K562 (cell line): Measurements from ENCODE around the gene PRR5. TPM values are rescaled to one million over a fixed set of nuclear protein-coding genes. Genes with fewer than 3 reads are reported as not detected.

Experiments used
- ATAC-seq: fragments of 200-7000 bp; cut with Tn5 transposase; 3 replicates; pipeline ENCODE4 v1.9.1; 2020; ENCODE audit warnings: moderate library complexity
- BruUV-seq: library from RNA; stranded (reverse); fragments of 400-500 nt; replicated peaks from 2 replicates; lab custom pipeline; 2021; lab: Mats Ljungman, UMichigan
- CTCF ChIA-PET: fragments of 300-600 bp; formaldehyde crosslinking; extraction: SDS; loops from one replicate; lab custom pipeline; 2021; ENCODE audit warnings: low intra/inter-chr PET ratio; lab: Yijun Ruan, JAX
- POLR2A ChIA-PET: fragments of 300-600, 350-650 bp; sonication (Branson Sonifier 250); formaldehyde crosslinking; extraction: SDS; loops from one replicate; lab custom pipeline; 2021; ENCODE audit warnings: antibody characterized with exemption, inconsistent platforms; lab: Yijun Ruan, JAX
- DNase-seq, 4 experiments: peaks; one replicate each; pipeline versions ENCODE4 v3.0.0 to v3.0.0-alpha.2; 2011 to 2018; ENCODE audit warnings: low spot score in 3 of 4, mixed read lengths in 3 of 4; ENCODE audit errors: extremely low read depth in 1 of 4
- FAIRE-seq: peaks from 2 replicates; lab custom pipeline; 2011; peaks lifted over from hg19 to GRCh38; lab: Jason Lieb, UNC
- H2AFZ ChIP-seq: 2 replicates; pipeline ENCODE4 v1.6.0; 2011; ENCODE audit warnings: low read depth, low read length, control low read depth, inconsistent platforms
- H3K27ac ChIP-seq: fragments of 200-600 bp; 3 replicates; pipeline ENCODE4 v1.8.0; 2011; ENCODE audit warnings: low read depth, mild to moderate bottlenecking, control low read depth, inconsistent platforms, low read length, moderate library complexity, mixed read lengths; ENCODE audit errors: extremely low read depth
- H3K27me3 ChIP-seq, 2 experiments: fragments of 300-600 bp in 1 of 2; 2 replicates in 1 of 2; 3 replicates in 1 of 2; pipeline versions ENCODE4 v1.6.0 to v1.8.0; 2011; ENCODE audit warnings: inconsistent platforms in 2 of 2, low read length in 2 of 2, mild to moderate bottlenecking in 1 of 2, mixed read lengths in 1 of 2, moderate library complexity in 1 of 2; ENCODE audit not compliant: control insufficient read depth in 2 of 2, insufficient read depth in 2 of 2
- H3K36me3 ChIP-seq: fragments of 300-600 bp; 3 replicates; pipeline ENCODE4 v1.8.0; 2011; ENCODE audit warnings: mild to moderate bottlenecking, low read length, inconsistent platforms; ENCODE audit not compliant: control insufficient read depth, insufficient read depth
- H3K4me1 ChIP-seq, 2 experiments: fragments of 200-600 bp in 1 of 2; replicated peaks in 1 of 2; 2 replicates in 1 of 2; 3 replicates in 1 of 2; pipeline versions ENCODE4 v1.5.1 to v1.8.0; 2011; ENCODE audit warnings: inconsistent platforms in 2 of 2, low read length in 2 of 2, mild to moderate bottlenecking in 1 of 2, mixed read lengths in 1 of 2, moderate library complexity in 1 of 2; ENCODE audit not compliant: control insufficient read depth in 2 of 2, insufficient read depth in 2 of 2
- H3K4me2 ChIP-seq: 2 replicates; pipeline ENCODE4 v1.6.1; 2011; ENCODE audit warnings: low read length, control low read depth, inconsistent platforms, mixed read lengths; ENCODE audit not compliant: insufficient read depth
- H3K4me3 ChIP-seq: fragments of 200-600 bp; sonication (generic), shearing (Covaris generic); 2 replicates; pipeline ENCODE4 v1.5.1; 2016; ENCODE audit warnings: control low read depth, inconsistent platforms
- H3K79me2 ChIP-seq: fragments of 200-600 bp; 3 replicates; pipeline ENCODE4 v1.8.0; 2011; ENCODE audit warnings: low read length, inconsistent platforms; ENCODE audit not compliant: control insufficient read depth, insufficient read depth
- H3K9ac ChIP-seq, 2 experiments: 2 replicates each; pipeline versions ENCODE4 v1.6.0 to v1.6.1; 2011; ENCODE audit warnings: low read depth in 2 of 2, low read length in 2 of 2, control low read depth in 1 of 2, inconsistent platforms in 1 of 2, mild to moderate bottlenecking in 1 of 2, mixed read lengths in 1 of 2; ENCODE audit not compliant: insufficient read depth in 1 of 2
- H3K9me1 ChIP-seq: one replicate; pipeline ENCODE4 v1.6.0; 2011; ENCODE audit warnings: inconsistent platforms, mild to moderate bottlenecking, low read length, moderate library complexity; ENCODE audit not compliant: control insufficient read depth, insufficient read depth
- H3K9me3 ChIP-seq: replicated peaks from 2 replicates; pipeline ENCODE4 v1.5.1; 2011; ENCODE audit warnings: low read depth, low read length, inconsistent platforms; ENCODE audit not compliant: control insufficient read depth, insufficient read depth
- H4K20me1 ChIP-seq: replicated peaks from 2 replicates; pipeline ENCODE4 v1.6.1; 2011; ENCODE audit warnings: low read length, inconsistent platforms, mixed read lengths; ENCODE audit not compliant: control insufficient read depth, insufficient read depth
- C11orf30 ChIP-seq: fragments of 450-650 bp; IDR thresholded peaks from 2 replicates; pipeline ENCODE4 v1.6.1; 2016; ENCODE audit warnings: low read depth, mild to moderate bottlenecking
- FOXM1 ChIP-seq, 2 experiments: fragments of 450-650 bp in 1 of 2; sonication (generic) in 1 of 2; formaldehyde crosslinking in 1 of 2; IDR thresholded peaks; 2 replicates each; pipeline versions ENCODE4 v1.6.1 to v1.9.0; 2017 to 2022; ENCODE audit warnings: low read depth in 2 of 2, mild to moderate bottlenecking in 2 of 2, missing genetic modification reagents in 1 of 2, moderate library complexity in 1 of 2
- KLF10 ChIP-seq: fragments of 250-450 bp; sonication (Bioruptor Pico); IDR thresholded peaks from 2 replicates; pipeline ENCODE4 v1.6.1; 2021; ENCODE audit warnings: matching md5 sums
- MAZ ChIP-seq, 2 experiments: fragments of 450-650 bp in 1 of 2; sonication (generic) in 1 of 2; formaldehyde crosslinking; IDR thresholded peaks in 1 of 2; conservative IDR thresholded peaks in 1 of 2; 2 replicates each; pipeline versions ENCODE4 v1.4.0 to v1.5.0; 2020; ENCODE audit warnings: mild to moderate bottlenecking in 1 of 2, missing genetic modification reagents in 1 of 2
- MLLT1 ChIP-seq, 2 experiments: fragments of 450-650 bp; IDR thresholded peaks; 2 replicates each; pipeline ENCODE4 v1.6.1; 2016
- PRPF4 ChIP-seq: fragments of 200-400 bp; formaldehyde crosslinking; IDR thresholded peaks from one replicate; pipeline ENCODE4 v1.6.1; 2017; ENCODE audit warnings: low read length, low read depth, mild to moderate bottlenecking; ENCODE audit not compliant: insufficient read depth, poor library complexity, severe bottlenecking
- SAP30 ChIP-seq: fragments of 200-600 bp; sonication (generic); IDR thresholded peaks from 2 replicates; pipeline ENCODE4 v1.6.1; 2012; ENCODE audit warnings: borderline replicate concordance, low read depth, mild to moderate bottlenecking, moderate library complexity, low read length, control low read depth, inconsistent platforms; ENCODE audit not compliant: insufficient read depth, poor library complexity, severe bottlenecking
- ZNF12 ChIP-seq: sonication (generic); formaldehyde crosslinking; IDR thresholded peaks from 2 replicates; pipeline ENCODE4 v1.4.0; 2020; ENCODE audit warnings: mild to moderate bottlenecking, missing genetic modification reagents
- ZNF24 ChIP-seq: fragments of 450-650 bp; IDR thresholded peaks from 2 replicates; pipeline ENCODE4 v1.6.1; 2016
- whole genome bisulfite sequencing: fragments of 100-300 bp; shearing (Covaris generic); methylation state at CpG from one replicate; pipeline ENCODE4 v1.1.6; 2016; ENCODE audit warnings: low coverage, mixed read lengths; ENCODE audit not compliant: insufficient coverage; ENCODE audit errors: missing lambda C conversion rate; 5-methylcytosine and 5-hydroxymethylcytosine counted together
- in situ Hi-C: fragments of 300-500 bp; cut with MboI; formaldehyde crosslinking; loops from 4 replicates; pipeline ENCODE4 v1.15.0; 2018; ENCODE audit warnings: inconsistent platforms, mixed read lengths
- intact Hi-C: fragments of 100-400 bp; cut with micrococcal nuclease; formaldehyde crosslinking; loops from 2 replicates; pipeline ENCODE4 v1.14.2; 2022
- polyA plus RNA-seq, 8 experiments: library from polyadenylated mRNA; depleted of rRNA in 4 of 8; stranded (reverse) in 5 of 8; unstranded in 3 of 8; fragments of >200 nt; fragmentation: Nextera tagmentation in 2 of 8; fragmentation: Illumina TruSeq in 1 of 8; extraction: Ambion mirVana in 2 of 8; extraction: Trizol in 1 of 8; gene quantifications; 2 replicates each; pipeline versions ENCODE4 v1.2.1 to v1.2.3, GENCODE V29; 2011 to 2014; ENCODE audit warnings: inconsistent platforms in 1 of 8, missing spikeins in 1 of 8
- total RNA-seq, 7 experiments: library from RNA; depleted of rRNA in 6 of 7; stranded (reverse); fragments of >200 nt in 6 of 7; fragmentation: Illumina TruSeq in 2 of 7; extraction: Trizol in 2 of 7; gene quantifications; 2 replicates each; pipeline versions ENCODE4 v1.2.1 to v1.2.3, GENCODE V29; 2011 to 2021; ENCODE audit warnings: low replicate concordance in 1 of 7
- TF ChIP-seq, protein P1 (sequence below): sonication (generic); formaldehyde crosslinking; IDR thresholded peaks from 2 replicates; pipeline ENCODE4 v1.8.0; 2022; ENCODE audit warnings: mild to moderate bottlenecking, missing genetic modification reagents
- TF ChIP-seq, protein P2 (sequence below): sonication (generic); formaldehyde crosslinking; IDR thresholded peaks from 2 replicates; pipeline ENCODE4 v1.8.0; 2023; ENCODE audit warnings: mild to moderate bottlenecking, missing genetic modification reagents

Gene PRR5
- total and polyA plus RNA-seq, 9 of the 15 experiments (the other 6 are each of a cell fraction or from before 2014, with no cell fraction given), result 0.13 to 21.0 (median 7.5) TPM

DNA sequence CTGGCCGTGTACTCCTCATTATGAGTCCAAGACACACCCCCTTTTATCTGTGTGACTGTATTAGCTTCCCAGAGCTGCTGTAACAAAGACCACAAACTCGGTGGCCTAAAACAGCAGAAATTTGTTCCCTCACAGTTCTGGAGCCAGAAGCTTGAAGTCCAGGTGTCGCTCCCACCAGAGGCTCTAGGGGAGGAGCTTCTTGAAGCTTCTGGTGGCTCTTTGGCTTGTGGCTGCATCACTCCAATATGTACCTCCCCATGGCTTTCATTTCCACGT is 3.0 kb downstream of the PRR5 start:
- Histone ChIP-seq H4K20me1 (peaks cover 10% of the 10 kb centered on the region), H3K9me3 (no peaks in the 10 kb centered on the region), H2AFZ (no peak overlapping the region), H3K4me3 (no peak overlapping the region), H3K36me3 (no peaks in the 10 kb centered on the region), H3K4me1 (peaks cover 3 to 45% of the 10 kb centered on the region in 2 experiments; a peak in 4 of 5 replicates), H3K79me2 (peaks cover 13% of the 10 kb centered on the region; the same call in 2 of the 3 replicates), H3K27me3 (no peaks in the 10 kb centered on the region), H3K4me2 (no peak overlapping the region), H3K9me1 (no peaks in the 10 kb centered on the region), H3K27ac (no peak overlapping the region), H3K9ac (no peak overlapping the region)
- in situ Hi-C loops, result no loop called here
- CTCF ChIA-PET, result no interaction called here
- TF ChIP-seq ZNF12 (CRISPR knock-in tag) (peak; percentile 94), PRPF4 (no peak)
- ATAC-seq (no peak), DNase-seq (no peak), FAIRE-seq (no peak)
- intact Hi-C loops, result no loop called here
- POLR2A ChIA-PET, result interaction anchor here (1.4 kb wide), 1 partner anchor 25 kb away, joined by 5 read pairs; no protein-coding TSS in a partner anchor
- no TSS peak for BruUV-seq
- 69% methylated on average over 3 of the region's 4 CpGs for WGBS

- in situ Hi-C loops, result no loop called here
- DNase-seq (no peak), ATAC-seq (no peak), FAIRE-seq (no peak)
- ChIA-PET CTCF (no interaction called here), POLR2A (no interaction called here)
- peaks cover 3% of the 10 kb centered on the region for H4K20me1 ChIP-seq
- no peak overlapping the region for H3K4me3 ChIP-seq
- intact Hi-C loops, result no loop called here
- no peak overlapping the region for H3K9ac ChIP-seq
- H3K9me3 ChIP-seq, result no peaks in the 10 kb centered on the region
- no peak overlapping the region for H3K4me2 ChIP-seq
- H3K36me3 ChIP-seq, result no peaks in the 10 kb centered on the region
- no TSS peak for BruUV-seq
- 92% methylated on average over 1 of the region's 8 CpGs for WGBS
- no peak overlapping the region for H2AFZ ChIP-seq
- H3K9me1 ChIP-seq, result no peaks in the 10 kb centered on the region
- peaks cover 16% of the 10 kb centered on the region; the same call in 2 of the 3 replicates for H3K79me2 ChIP-seq
- H3K27me3 ChIP-seq, result no peaks in the 10 kb centered on the region
- no peak overlapping the region for H3K27ac ChIP-seq
- H3K4me1 ChIP-seq, result peaks cover 5 to 58% of the 10 kb centered on the region in 2 experiments; a peak in 3 of 5 replicates
- TF ChIP-seq FOXM1 (IDR thresholded peaks at IDR 0.05; ENCODE audit: low read depth) (no peak), FOXM1 (CRISPR knock-in tag; IDR thresholded peaks at IDR 0.05; ENCODE audit: low read depth) (no peak), ZNF24 (no peak), SAP30 (no peak), MAZ (CRISPR knock-in tag; conservative IDR thresholded peaks at IDR 0.05 in 1 of 2, IDR thresholded peaks at IDR 0.05 in 1 of 2) (no peak), MLLT1 (IDR thresholded peaks at IDR 0.05) (no peak), C11orf30 (no peak), KLF10 (no peak)
- TF ChIP-seq, protein P1, sequence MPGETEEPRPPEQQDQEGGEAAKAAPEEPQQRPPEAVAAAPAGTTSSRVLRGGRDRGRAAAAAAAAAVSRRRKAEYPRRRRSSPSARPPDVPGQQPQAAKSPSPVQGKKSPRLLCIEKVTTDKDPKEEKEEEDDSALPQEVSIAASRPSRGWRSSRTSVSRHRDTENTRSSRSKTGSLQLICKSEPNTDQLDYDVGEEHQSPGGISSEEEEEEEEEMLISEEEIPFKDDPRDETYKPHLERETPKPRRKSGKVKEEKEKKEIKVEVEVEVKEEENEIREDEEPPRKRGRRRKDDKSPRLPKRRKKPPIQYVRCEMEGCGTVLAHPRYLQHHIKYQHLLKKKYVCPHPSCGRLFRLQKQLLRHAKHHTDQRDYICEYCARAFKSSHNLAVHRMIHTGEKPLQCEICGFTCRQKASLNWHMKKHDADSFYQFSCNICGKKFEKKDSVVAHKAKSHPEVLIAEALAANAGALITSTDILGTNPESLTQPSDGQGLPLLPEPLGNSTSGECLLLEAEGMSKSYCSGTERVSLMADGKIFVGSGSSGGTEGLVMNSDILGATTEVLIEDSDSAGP (CRISPR knock-in tag), result no peak
- TF ChIP-seq, protein P2, sequence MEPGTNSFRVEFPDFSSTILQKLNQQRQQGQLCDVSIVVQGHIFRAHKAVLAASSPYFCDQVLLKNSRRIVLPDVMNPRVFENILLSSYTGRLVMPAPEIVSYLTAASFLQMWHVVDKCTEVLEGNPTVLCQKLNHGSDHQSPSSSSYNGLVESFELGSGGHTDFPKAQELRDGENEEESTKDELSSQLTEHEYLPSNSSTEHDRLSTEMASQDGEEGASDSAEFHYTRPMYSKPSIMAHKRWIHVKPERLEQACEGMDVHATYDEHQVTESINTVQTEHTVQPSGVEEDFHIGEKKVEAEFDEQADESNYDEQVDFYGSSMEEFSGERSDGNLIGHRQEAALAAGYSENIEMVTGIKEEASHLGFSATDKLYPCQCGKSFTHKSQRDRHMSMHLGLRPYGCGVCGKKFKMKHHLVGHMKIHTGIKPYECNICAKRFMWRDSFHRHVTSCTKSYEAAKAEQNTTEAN (CRISPR knock-in tag), result no peak
Observed at GRCh38 chr22:44706488-44706887, 4.5 kb downstream of the PRR5 start.
